M059J (cell line): ENCODE results near the gene DPF3. TPM values are rescaled to one million over a fixed set of nuclear protein-coding genes. Genes with fewer than 3 reads are reported as not detected.

Experiments
- DNase-seq: peaks from one replicate; pipeline ENCODE4 v3.0.0-alpha.2; 2012; ENCODE audit warnings: low read depth
- total RNA-seq: library from RNA; depleted of rRNA; stranded (reverse); fragments of >200 nt; shearing (Covaris generic); gene quantifications from 2 replicates; pipeline ENCODE4 v1.2.3, GENCODE V29; 2014

DPF3 gene
- total RNA-seq, 1 experiment from 2014 or later = 8.3 TPM

DNA sequence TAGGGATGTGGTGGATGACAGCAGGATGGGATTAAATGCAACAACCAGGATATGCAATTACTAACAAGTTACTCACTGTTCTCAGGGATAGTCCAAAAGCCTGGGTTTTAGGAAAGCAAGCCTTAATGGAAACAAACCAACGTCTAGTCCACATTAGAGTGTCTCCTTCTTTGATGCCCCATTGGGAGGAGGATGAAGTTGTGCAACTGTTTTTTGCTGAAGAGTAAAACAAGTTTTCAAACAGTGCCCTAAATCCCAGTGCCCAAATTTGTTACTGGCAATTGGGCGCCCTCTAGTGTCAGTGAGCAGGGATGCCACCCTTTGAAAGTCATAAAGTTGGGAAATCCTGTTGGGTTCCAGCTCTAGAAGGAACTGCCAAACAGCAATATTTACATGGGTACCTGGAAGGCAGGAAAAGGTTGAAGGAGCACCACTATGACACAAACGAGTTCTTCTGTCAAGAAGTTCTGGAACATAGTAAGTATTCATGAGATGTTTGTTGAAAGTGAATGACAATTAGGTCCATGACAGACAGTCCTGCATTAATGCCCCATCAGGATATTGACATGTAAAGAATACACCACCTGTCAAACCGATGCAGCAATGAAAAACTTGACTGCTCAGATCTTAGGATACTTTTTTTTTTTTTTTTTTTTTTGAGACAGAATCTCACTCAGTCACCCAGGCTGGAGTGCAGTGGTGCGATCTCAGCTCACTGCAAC is 11.1 kb upstream of the DPF3 start:
- peak; percentile 73 for DNase-seq

DNA sequence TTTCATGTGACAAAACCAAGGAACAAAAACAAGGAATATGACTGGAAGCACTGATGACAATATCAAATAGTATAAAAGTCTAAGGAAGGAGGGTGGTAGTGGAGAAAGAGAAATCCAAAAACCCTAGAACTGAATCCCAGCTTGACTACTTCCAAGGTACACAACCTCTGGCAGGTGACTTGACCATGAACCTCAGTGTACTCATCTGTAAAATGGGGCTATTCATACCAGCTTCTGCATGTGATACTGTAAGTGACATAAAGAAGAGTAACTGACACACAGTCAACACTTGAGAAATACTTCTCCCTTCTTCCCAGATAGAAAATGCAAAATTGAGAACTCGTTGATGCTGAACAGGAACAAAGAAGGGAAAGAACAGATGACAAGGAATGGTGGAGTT is 10.3 kb upstream of the DPF3 start:
- DNase-seq = no peak

GRCh38 chr14:72903716-72904115 is 9.8 kb upstream of the DPF3 start:
- no peak for DNase-seq

DNA sequence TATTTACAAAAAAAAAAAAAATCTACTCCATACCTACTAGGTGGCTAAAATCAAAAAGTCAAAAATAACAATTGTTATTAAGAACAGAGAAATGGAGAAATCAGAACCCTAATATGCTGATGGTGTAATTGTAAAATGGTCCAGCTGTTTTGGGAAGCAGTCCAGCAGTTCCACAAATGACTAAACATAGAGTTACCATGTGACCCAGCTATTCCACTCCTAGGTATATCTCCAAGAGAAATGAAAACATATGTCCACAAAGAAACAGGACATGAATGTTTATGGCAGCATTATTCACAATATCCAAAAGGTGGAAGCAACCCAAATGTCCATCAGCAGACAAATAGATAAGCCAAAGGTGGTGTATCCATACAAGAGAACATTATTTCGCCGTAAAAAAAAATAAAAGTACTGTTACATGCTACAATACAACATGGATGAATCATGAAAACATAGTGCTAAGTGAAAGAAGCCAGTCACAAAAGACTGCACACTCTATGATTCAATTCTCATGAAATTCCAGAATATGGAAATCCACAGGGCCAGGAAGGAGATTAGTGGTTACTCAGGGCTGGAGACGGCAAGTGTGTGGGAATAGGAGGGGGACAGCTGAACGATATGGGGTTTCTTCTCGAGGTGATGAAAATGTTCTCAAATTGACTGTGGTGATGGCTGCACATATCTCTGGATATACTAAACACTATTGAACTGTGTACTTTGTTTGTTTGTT is 9.1 kb upstream of the DPF3 start:
- no peak for DNase-seq

DNA sequence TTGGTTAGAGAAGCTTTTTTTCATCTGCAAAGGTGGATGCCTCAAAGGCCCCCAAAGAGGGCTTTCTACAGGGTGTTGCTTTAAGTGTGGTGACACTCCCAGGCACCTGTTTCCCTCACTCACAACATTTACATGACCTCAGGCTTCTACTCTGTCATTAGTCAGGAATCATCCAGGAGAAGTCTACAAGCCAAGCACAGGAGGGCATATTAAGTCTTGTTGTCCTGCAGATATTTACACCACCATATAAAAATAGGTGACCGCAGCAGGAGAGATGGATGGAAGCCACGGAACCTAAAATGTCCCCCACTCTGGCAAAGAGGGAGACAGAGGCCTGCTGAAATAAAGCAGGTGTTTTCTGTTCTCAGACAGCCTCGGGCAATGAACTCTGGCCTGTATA is 7.5 kb upstream of the DPF3 start:
- no peak for DNase-seq

DNA sequence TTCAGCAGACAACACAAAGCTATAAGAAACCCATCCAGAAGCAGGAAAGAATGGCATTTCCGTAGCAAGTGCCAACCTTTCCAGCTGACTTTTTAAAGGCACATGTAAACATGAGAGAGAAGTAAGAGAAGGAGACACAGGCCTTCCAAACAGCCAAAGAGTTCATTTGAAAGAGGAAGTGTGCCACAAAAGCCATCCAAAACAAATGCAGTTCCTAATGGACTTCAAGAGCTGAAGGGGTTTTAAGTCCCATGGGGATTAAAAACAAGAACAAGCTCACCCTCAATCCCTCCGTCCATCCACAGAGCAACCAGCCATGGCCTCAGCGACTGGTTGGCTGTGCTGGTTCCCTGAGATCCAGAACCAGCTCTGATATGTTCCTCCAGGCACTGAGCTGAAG is 4.5 kb upstream of the DPF3 start:
- DNase-seq = no peak

GRCh38 chr14:72894623-72895378 is 900 bp upstream of the DPF3 start:
- DNase-seq = peak; percentile 40

GRCh38 chr14:72894323-72894622 is 372 bp upstream of the DPF3 start:
- DNase-seq = no peak

DNA sequence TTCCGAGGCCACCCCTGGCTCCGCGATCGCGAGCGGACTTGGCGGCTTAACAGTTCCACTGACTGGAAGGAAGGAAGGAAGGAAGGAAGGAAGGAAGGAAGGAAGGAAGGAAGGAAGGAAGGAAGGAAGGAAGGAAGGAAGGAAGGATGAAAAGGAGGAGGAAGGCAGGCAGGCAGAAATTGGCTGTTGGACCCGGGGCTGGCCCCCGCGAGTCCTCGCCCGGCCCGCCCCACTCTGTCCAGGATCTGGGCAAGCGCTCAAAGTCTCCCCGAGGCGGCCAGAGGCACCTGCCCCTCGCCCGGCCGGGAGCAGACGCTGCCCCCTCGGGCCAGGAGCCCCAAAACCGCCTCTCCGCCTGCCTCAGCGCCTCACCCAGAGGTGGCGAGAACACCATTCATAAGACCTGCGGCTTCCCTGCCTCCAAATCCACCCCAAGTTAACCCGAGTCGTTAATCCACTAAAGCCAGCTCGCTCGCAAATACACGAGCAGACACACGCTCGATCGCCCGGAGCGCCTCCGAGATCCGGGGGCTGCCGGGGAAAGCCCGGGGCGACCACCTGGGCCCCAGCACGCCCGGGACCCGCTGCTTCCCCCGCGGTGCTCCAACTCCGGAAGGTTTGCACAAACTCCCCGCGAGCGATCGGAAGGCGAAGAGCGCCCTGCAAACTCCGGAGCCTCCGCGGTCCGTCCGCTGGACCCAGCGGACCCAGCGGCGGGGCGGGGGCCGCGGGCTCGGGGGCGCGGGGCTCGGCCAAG is 844 bp downstream of the DPF3 start:
- DNase-seq = peak; percentile 39

- DNase-seq = peak; percentile 57
Observed at GRCh38 chr14:72892103-72892878, 1.6 kb downstream of the DPF3 start.

GRCh38 chr14:72891666-72892102 is 2.2 kb downstream of the DPF3 start:
- no peak for DNase-seq

DNA sequence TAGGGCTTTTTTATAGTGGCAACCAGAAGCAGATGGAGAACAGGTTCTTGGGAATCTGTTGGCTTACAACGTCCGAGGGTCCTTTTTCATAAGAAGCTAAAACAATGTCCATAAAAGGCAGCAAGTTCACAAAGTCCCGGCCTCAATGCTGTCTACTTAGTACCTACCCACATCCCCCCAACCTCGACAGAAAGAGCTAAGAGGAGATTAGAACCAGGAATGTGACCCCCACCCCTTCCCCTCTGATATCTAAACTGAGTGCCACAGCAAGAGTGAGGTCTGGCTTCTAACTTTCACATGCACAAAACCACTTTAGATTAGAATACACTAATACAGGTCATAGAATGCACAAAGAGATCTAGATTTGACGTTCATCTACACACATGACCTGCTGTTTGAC is 4.5 kb downstream of the DPF3 start:
- DNase-seq = no peak

DNA sequence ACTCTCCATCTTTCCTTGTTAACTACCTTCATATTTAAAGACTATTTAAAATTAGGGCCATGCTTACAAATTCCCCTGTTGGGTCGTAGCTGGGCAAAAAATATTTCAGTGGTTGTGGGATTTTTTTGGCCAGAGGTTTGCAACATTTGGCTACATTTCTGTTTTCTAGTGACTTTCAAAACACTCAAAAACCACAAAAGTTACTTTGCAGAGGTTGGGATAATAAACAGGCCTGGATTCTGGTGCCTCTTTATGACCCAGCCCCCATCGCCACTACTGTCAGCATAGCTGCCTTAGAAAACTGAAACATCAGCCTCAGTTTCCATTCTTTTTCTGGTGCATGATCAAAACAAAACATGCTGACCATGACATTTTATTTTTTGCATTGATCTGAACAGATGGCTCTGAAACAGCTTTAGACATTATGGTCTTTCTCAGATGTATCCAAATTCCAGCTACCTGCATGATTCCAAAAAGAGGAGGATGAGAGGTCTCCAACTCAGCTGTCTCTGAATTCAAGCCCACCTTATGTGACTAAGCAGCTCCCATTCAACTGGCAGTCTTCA is 5.2 kb downstream of the DPF3 start:
- DNase-seq = peak; percentile 56

- peak; percentile 29 for DNase-seq
Observed at GRCh38 chr14:72888192-72888591, 5.7 kb downstream of the DPF3 start.

DNA sequence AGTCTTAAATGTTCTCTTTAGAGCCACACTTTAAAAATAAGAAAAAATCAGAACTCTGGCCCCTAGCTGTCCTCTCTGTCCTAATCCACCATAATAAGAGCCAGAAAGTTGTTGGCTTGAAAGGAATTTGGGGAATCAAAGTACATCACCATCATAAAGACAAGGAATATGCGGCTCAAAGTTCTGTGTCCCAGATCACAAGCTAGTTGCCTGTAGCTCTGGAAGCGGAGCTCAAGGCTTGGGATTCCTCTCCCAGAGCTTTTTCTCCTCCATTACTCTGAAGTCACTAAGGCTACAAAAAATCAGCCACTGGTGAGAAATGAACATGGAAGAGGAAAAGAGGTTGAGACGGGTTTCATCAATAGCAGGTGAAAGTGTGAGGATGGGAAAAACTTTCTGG is 6.4 kb downstream of the DPF3 start:
- no peak for DNase-seq

GRCh38 chr14:72884386-72884785 is 9.5 kb downstream of the DPF3 start:
- no peak for DNase-seq

GRCh38 chr14:72883961-72884360 is 9.9 kb downstream of the DPF3 start:
- DNase-seq = peak; percentile 79

GRCh38 chr14:72883109-72883508 is 10.8 kb downstream of the DPF3 start:
- DNase-seq = no peak

DNA sequence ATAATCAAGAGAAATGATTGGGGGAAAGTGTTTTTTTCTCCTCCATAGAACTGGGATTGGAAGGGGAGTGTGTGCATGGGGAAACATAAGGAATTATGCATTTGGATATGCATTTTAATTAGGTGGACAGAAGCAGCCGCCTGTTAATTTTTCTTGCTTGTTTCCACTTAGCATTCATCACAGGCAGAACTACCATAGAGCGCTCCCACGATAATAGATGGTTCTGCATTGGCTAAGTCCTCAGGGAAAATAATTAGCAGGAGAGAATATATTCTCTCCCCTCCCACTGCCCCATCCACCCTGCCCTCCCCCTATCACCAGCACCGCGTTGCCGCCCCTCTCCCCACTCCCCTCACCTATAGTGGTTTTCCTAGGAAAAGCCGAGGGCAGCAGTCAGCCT is 11.4 kb downstream of the DPF3 start:
- DNase-seq = no peak

DNA sequence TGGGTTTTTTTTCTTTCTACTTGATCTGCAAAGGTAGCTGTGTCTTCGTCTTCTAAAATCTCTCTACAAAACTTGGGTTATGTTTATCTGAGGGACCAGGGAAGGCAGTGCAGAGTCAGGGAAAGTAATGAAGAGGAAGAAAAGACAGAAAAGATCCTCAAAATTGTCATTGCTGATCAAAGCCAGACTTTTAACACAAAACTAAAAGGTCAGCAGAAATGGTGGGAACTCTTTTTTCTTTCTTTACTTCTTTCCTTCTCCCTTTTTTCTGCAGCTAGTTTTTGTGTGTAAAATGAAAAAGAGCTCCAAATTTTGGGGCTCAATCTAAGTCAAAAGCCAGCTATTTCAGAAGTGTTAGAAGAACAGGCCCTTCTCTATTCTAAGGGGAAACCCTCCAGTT is 11.9 kb downstream of the DPF3 start:
- no peak for DNase-seq

DNA sequence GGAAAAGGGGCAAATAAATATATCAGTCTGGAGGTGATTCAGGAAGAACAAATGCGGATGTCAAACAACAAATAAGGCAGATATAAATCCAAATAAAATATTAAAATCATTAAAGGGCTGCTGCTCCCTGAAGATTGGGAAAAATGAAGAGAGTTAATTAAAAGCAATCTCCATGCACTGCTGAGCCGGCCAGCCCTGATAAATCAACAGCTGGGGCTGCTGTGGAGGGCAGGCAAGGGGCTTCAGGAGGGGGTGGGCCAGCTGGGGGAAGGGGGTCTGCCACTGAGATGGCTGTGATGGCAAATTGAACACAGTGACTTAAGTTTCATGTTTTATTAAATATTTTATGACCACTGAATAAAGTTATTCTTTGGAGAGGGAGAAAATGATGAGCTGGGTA is 12.4 kb downstream of the DPF3 start:
- DNase-seq = no peak
